Measurements from ENCODE around the gene CYLD.

The CYLD gene

DNA sequence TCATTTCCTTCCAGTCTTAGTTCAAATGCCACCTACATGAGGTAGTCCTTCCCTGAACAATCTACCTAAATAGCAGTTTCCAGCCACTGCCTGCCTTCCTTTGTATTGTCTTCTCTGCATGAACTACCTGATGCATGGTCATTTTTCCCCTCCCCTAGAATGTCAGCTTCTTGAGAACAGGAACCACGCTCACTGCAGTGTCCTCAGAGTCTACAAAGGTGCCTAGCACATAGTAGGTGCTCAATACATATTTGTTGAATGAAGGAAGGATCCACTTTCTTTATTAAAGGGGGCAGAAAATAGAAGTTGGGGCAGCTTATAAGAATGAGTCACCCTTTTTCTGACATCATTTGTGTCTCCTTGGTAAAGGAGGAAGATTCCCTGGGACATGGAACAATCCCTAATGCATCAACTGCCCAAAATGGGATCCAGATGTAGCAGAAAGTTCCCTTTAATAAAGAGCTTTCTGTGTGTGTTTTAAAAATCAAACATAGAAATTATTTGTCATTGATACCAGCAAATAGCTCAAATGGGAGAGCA lies 4.4 kb upstream of the CYLD start:
- in situ Hi-C loops (cut with HindIII; ENCODE audit: low sequenced_read_pairs): no loop called here

DNA sequence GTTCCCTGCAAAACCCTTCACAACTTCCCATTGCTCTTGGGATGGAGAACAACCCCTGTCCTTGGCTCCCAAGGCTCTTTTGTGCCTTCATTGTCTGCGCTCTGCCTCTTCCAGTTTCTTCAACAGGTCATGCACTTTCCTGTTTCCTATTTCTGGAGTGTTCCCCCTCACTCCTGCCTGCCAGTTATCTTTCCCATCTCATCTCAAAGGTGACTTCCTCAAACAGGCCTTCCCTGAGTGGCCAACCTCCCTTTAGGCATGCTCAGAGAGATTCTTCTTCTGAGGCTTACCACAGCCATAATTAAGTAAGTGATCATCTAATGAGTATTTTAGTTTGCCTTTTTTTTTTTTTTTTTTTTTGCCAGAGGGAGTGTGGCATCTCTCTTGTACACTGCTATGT lies 2.9 kb upstream of the CYLD start:
- in situ Hi-C loops (cut with HindIII; ENCODE audit: low sequenced_read_pairs): no loop called here

DNA sequence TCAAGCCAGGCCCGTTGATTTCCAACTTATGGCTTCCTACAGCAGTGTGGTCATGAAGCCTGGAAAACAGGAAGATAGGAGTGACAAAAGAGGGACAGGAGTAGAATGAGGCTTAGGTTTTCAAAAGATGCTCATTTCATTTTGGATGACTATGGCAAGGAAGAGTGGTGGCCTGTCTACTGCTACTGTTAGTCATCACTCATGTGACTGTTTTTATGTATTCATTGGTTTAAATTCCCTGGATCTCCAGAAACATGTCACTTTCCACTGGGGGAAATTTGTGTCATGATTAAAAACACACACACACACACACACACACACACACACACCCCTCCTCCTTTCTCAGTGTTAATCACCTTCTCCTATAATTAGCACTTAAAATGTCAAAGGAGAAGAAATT lies 1.1 kb upstream of the CYLD start:
- in situ Hi-C loops (cut with HindIII; ENCODE audit: low sequenced_read_pairs): no loop called here

DNA sequence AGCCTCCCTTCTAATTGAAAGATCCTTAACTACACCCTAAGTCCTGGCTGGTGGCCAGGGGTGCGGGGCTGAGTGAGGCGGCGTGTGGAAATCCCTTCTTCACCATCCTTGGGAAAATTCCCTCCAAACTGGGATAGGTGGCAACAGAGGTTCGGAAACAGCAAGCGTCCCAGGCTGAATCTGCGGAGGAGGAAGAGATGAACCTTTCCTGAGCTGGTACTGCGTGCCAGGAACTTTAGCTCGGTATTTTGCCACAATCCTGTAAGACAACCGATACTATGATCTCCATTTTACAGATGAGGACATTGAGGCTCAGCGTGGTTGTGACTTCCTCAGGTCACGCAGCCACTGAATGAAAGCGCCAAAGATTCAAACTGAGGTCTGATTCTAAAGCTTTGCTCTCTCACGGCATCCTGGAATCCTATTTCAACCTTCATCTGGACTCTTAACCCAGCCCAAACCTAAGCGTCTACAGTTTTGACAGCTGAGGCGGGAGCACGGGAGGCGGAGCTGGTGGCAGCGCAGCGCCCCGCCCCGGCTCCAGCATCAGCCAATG lies 583 bp upstream of the CYLD start:
- in situ Hi-C loops (cut with HindIII; ENCODE audit: low sequenced_read_pairs): no loop called here

DNA sequence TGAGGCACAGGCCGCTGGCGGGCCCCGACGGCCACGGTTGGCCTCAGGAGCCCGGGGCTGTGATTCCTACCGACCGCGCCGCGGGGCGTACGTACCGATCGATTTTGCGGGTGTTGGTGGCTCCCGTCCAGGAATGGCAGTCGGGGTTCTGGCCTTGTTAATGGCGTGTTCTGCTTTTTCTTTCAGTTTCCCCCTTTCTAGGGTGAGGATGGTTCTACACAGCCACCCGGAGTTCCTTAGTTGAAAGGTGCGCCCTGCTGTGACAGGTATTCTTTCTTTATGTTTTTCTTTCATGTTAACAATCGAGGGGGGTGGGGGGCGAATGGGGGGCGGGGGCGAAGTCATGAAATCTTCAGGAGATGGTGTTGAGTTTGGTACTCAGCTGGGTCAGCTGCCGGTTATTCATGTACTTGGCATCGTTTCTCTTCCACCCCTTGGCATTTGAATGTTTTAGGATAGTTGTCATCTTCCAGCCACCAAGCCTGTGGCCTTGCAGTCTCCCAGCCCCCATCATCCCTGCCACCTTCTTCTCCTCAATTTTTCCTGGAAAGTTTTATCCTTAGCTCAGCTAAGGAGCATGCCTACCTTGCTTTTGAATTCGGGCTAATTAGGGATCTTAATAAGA lies 802 bp downstream of the CYLD start:
- in situ Hi-C loops (cut with HindIII; ENCODE audit: low sequenced_read_pairs): no loop called here

DNA sequence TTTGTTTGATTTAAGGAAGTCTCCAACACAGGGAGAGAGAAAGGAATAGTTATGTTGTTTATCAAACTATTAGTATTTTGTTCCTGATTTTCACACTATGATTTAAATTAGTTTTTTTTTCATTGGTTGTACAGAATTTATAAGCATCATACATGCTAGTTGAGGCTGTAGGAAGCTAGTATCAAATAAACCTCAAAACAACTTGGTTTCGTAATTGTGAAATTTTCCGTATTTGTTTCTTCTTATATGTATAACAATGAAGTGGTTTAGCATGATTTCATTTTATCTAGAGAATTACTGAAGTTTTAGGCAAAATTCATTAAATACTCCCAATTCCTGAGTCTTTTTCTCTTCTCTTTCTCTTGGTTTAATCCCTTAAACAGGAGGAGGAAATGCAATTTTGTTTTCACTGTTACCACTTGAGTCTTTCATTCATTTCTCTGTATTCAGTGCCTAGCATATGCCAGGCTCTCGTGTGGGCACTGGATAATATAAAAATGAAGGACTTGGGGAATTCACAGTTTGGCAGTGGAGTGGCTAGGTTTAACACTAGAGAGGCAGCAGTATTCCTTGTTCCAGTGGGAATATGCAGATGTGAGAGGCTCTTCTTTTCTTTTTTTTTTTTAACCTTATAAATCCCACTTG lies 1.8 kb downstream of the CYLD start:
- in situ Hi-C loops (cut with HindIII; ENCODE audit: low sequenced_read_pairs): no loop called here

DNA sequence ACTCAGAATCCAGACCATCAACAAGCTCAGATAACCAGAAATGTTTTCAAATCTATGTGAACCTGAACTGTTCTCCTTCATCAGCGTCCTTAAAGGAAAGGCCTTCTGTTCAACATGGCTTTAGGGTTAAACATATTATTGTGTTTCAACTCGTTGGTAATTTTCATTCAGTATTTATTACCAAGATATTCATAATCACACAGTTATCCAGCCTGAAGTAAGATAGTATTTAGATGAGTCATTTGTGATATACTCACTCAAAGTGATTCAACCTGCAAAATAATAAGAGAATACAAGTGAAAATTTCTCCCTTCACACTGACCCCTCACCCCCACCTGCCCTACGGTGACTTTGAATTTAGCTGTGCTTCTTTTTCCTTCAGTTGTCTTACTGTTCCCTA lies 3.0 kb downstream of the CYLD start:
- in situ Hi-C loops (cut with HindIII; ENCODE audit: low sequenced_read_pairs): no loop called here

DNA sequence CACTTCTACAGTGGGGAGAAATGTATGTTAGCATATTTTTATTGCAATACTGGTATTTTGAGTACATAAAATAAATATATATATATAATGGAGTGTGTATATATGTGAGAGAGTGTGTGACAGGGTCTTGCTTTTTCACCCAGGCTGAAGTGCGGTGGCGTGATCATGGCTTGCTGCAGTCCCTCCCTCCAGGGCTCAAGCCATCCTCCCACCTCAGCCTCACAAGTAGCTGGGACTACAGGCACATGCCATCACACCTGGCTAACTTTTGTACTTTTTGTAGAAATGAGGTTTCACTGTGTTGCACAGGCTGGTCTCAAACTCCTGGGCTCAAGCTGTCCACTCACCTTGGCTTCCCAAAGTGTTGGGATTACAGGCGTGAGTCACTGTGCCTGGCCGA lies 4.1 kb downstream of the CYLD start:
- in situ Hi-C loops (cut with HindIII; ENCODE audit: low sequenced_read_pairs): no loop called here

DNA sequence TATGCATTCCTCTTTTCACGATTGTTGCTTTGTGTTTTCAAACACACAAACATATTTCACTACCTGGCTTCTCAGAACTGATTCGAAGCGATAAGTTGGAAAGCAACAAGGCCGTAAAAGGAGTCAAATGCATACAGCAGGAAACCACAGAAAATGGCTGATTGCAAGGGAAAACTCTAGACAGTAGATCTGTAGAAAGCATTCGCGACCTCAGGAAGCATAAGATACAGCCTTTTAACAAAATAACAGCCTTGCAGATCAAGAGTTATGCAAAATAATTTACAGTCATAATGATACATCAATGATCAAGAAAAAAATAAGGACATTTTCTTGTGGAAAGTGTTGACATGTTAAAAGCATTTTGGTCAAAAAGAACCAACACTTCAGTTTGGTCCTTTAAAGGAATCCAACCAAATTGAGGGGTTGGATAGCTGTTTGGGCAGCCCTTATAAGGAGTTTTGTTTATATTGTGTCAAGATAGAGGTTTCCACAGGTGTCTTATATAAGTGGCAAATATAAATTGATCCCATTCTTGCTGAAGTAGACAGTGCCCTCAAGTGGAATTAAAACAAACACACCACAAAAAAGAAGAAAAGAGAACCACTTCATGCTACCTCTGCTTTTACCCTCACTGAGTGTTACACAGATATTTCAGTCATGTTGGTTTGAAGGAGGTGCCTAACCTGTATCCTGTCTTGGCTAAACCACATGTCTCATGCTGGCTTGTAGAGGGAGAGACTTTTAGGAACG lies 5.5 kb downstream of the CYLD start:
- in situ Hi-C loops (cut with HindIII; ENCODE audit: low sequenced_read_pairs): no loop called here

DNA sequence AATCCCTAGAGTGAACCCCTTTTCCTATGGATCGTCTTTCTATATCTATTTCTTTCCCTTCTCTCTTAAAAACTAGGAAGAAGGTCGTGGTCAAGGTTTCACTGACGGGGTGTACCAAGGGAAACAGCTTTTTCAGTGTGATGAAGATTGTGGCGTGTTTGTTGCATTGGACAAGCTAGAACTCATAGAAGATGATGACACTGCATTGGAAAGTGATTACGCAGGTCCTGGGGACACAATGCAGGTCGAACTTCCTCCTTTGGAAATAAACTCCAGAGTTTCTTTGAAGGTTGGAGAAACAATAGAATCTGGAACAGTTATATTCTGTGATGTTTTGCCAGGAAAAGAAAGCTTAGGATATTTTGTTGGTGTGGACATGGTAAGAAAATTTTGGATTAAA lies 9.6 kb downstream of the CYLD start:
- in situ Hi-C loops (cut with HindIII; ENCODE audit: low sequenced_read_pairs): no loop called here

DNA sequence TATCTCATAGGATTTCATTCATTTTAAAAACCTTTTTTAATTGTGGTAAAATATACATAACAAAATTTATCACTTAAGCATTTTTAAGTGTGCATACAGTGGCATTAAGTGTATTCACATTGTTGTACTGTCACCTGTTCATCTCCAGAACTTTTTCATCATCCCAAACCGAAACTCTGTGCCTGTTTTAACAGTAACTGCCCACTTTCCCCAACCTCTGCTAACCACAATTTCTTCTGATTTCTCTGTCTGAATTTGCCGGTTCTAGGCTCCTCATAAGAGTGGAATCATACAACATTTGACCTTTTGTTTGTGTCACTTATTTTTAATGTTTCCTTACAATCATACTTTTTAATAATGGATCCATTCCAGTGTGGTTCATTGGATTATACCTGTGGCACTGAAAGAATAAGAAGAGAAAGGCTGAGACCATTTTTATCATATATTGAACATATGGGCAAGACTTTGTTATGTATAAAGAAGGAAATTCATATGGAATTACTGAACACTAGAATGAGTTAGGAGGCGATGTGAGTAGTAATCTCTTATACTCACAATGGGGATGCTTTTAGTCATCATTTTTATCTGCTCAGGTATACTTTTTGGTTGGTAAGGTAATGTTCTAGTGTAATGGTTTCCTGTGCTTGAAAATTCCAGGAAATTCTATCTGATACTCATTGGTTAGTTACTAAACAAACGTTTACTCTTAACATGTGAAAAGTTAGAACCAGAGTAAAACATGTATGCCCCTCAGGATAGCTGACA lies 10.8 kb downstream of the CYLD start:
- in situ Hi-C loops (cut with HindIII; ENCODE audit: low sequenced_read_pairs): no loop called here

DNA sequence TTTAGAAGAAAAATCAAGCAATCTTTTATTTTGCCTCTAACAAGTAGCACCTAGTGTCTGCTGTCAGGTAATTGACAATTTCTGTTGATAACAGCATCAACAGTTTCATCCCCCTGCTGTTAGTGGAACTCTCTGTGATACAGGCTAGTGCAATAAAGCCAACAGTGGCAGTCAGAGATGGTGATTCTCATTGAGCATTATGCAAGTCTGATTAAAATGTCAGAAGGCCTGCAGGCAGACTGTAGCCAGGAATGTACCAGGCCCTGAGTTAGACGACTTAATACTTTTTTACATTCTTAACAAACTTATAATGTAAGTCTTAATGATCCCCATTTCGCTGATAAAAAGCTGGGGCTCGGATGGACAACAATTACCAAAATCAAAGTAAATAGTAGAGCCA lies 14.6 kb downstream of the CYLD start:
- in situ Hi-C loops (cut with HindIII; ENCODE audit: low sequenced_read_pairs): no loop called here

DNA sequence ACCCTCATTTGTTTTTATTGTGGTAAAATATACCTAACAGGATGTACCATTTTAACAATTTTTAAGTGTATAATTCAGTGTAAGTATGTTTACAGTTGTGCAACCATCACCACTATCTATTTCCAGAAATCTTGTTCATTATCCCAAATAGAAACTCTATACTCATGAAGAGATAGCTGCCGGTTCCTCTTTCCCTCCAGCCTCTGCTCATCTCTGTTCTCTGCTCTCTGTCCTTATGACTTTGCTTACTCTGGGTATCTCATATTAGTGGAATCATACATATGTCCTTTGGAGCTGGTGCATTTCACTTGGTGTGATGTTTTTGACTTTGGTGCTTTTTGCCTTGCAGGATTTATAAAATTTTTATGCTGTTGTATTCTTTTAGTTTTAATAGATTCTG lies 19.4 kb downstream of the CYLD start:
- in situ Hi-C loops (cut with HindIII; ENCODE audit: low sequenced_read_pairs): no loop called here

DNA sequence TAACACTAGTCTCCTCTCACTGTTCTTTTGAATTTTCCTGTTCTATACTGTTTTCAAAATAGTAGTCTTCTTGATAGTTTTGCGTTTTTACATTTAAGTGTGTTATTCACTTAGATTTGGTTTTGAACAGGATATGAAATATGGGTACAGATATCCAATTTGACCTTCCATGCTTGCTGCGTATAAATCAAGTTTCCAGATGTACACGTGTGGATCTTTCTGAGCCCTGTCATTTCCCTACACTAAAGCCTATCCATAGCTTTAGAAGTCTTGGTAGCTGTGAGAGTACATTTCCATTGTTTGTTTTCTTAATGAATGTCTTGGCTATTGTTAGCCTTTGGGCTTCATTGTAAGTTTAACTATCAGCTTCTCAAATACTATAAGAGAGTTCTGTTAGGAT lies 20.4 kb downstream of the CYLD start:
- in situ Hi-C loops (cut with HindIII; ENCODE audit: low sequenced_read_pairs): no loop called here

DNA sequence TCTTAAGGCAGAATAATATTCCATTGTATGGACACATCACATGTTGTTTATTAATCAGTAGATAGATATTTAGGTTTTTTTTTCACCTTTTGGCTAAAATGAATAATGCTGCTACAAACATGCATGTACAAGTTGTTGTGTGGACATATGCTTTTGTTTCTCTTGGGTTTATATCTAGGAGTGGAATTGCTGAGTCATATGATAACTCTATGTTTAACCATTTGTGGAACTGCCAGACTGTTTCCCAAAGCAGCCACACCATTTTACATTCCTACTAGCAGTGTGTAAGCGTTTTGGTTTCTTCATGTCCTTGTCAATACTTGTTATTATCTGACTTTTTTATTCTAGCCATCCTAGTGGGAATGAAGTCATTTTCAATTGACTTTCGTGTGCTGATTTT lies 21.3 kb downstream of the CYLD start:
- in situ Hi-C loops (cut with HindIII; ENCODE audit: low sequenced_read_pairs): no loop called here

DNA sequence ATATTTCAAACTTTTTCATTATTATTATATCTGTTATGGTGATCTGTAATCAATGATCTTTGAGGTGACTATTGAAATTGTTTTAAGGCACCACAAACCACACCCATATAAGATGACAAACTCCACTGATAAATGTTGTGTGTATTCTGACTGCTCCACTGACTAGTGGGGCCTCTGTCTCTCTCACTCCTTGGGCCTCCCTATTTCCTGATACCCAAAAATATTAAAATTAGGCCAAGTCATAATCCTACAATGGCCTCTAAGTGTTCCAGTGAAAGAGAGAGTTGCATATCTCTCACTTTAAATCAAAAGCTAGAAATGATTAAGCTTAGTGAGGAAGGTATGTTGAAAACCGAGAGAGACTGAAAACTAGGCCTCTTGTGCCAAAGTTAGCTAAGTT lies 23.4 kb downstream of the CYLD start:
- in situ Hi-C loops (cut with HindIII; ENCODE audit: low sequenced_read_pairs): no loop called here

DNA sequence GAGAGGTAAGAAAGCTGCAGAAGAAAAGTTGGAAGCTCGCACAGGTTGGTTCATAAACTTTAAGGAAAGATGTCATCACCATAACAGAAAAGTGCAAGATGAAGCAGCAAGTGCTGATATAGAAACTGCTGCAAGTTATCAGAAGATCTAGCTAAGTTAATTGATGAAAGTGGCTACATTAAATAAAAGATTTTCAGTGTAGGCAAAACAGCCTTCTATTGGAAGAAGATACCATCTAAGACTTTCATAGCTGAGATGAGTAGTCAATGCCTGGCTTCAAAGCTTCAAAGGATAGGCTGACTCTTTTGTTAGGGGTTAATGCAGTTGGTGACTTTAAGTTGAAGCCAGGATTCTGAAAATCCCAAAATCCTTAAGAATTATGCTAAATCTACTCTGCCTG lies 24.0 kb downstream of the CYLD start:
- in situ Hi-C loops (cut with HindIII; ENCODE audit: low sequenced_read_pairs): no loop called here

DNA sequence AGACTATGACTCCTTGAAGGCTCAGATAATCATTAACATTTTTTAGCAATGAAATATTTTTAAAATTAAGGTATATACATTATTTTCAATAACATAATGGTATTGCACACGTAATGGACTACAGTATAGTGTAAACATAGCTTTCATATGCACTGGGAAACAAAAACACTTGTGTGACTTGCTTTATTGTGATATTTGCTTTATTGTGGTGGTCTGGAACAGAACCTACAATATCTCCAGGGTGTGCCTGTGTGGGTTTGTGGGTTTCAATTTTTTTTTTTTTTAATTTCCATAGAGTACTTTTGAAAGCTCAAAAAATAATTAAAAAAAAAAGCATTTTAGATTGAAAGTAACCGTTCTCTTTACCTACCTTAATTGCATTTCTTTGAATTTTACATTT lies 25.3 kb downstream of the CYLD start:
- in situ Hi-C loops (cut with HindIII; ENCODE audit: low sequenced_read_pairs): no loop called here

DNA sequence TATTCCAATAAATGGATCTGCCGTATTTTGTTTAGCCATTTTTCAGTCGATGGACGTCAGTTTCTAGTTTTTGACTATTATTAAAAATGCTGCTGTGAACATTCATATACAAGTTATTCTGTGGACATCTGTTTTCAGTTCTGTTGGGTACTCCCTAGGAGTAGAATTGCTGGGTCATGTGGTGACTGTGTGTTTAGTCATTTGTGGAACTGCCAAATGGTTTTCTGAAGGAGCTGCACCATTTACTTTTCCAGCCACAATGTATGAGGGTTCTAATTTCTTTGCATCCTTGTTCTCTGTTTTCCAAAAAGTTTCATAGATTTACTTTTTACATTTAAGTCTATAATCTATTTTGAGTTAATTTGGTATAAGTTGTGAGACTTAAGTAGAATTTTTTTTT lies 29.5 kb downstream of the CYLD start:
- in situ Hi-C loops (cut with HindIII; ENCODE audit: low sequenced_read_pairs): no loop called here

DNA sequence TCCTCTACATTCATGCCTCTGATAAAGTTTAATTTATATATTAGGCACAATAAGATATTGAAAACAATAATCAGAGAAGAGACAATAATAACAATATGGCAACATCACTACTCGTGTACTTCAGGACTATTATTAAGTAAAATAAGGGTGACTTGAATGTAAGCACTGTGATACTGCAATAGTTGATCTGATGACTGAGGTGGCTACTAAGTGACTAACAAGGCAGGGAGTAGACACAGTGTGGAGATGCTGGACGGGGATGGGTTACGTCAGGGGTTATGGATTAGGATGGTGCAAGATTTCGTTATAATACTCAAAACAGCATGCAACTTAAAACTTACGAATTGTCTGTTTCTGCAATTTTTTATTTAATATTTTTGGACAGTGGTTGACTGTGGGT lies 32.5 kb downstream of the CYLD start:
- in situ Hi-C loops (cut with HindIII; ENCODE audit: low sequenced_read_pairs): no loop called here

DNA sequence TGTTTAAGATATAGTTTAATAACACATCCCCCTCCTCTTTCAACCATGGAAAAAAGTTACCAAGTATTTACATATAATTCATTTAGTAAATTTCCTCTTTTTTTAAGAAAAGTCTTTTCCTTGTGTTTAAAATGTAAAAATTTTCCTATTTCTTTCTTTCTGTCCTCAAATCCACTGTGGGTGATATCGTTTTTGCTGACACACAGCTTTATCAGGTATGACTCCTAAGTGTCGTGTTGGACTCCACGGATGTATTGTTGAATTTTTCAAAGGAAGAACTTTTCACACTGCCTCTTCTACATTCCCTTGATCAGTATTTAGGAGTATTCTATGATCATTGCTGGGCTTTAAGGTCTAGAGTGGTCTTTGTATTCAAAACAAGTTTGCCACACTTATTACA lies 33.1 kb downstream of the CYLD start:
- in situ Hi-C loops (cut with HindIII; ENCODE audit: low sequenced_read_pairs): no loop called here
